Measurements from ENCODE around the gene EIF2B4.
"Not testable (repeated sequence)": the region's sequence is repeated elsewhere in the genome, so short reads cannot be mapped to it uniquely, and the experiment has no call there.

EIF2B4 gene

GRCh38 chr2:27377618-27378095 lies 7.5 kb upstream of the EIF2B4 start:
- no peak for DNase-seq

DNA sequence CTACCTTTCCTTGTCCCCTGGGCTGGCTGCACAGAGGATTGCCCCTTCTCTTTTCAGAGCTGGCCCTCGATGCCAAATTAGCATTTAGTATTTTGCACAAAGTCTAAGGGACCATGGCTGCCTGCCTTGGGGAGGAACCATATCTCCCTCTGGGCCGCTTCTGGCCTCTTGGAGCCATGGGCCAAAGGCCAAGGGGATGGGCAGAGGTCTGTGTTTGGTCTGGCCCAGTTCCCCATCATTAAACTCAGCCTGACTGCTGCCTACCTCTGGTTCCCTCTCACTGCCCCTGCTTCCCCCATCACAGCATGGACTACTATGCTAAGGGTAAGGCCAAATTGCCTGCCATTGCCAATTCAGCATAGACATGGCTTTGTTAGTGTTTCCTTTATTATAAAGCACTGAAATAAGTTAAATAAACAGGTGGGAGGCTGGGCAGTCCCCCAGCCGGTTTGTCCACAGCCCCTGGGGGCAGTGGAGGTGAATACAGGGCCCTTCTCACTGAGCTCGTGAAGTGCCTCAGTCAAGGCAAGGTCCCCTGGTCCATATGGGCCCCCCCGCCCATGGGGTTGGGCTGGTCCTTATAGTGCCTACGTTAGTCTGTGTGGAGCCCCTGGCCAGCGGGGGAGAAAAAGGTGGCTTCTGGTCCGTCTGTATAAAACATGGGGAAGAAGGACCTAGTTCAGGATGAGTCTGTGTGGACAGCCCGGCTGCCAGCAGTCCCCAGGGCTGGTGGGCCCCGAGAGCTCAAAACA lies 6.9 kb upstream of the EIF2B4 start:
- DNase-seq, result no peak

GRCh38 chr2:27376151-27376865 lies 6.2 kb upstream of the EIF2B4 start:
- no peak for DNase-seq

GRCh38 chr2:27375513-27376099 lies 5.5 kb upstream of the EIF2B4 start:
- no peak for DNase-seq

DNA sequence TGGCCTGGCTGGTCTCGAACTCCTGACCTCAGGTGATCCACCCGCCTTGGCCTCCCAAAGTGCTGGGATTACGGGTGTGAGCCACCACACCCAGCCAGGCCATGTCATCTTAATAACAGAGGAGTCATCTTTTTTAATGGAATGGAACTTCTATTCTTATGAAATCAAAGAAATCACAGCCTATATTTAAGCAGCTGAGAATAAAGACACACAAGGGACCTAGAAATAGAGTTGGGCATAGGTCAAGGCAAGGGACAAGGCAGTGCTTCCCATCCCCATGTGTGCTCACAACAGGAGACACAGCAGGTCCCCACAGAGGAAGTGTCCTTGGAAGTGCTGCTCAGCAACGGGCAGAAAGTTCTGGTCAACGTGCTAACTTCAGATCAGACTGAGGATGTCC lies 3.4 kb upstream of the EIF2B4 start:
- no peak for DNase-seq

- no peak for DNase-seq
These were observed 2.8 kb upstream of the EIF2B4 start for GRCh38 chr2:27372937-27373336.

- peak; percentile 78 for DNase-seq
These were observed 880 bp upstream of the EIF2B4 start for GRCh38 chr2:27370816-27371620.

GRCh38 chr2:27369471-27370025 lies 590 bp downstream of the EIF2B4 start:
- no peak for DNase-seq

DNA sequence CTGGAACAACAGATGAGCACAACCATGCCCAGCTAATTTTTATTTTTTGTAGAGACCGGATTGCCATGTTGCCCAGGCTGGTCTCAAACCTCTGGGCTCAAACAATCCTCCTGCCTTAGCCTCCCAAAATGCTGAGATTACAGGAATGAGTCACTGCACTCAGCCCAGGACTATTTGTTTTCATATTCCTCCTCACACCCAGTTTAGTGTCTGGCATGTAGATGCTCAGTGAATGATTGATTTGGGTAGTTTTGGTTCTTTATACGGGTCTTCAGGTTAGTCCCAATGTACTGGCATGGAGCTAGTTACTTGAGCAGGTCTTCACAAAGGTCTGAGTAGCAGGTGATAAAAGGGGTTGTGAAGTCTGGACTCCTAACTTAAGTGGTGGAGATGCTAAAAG lies 6.2 kb downstream of the EIF2B4 start:
- no peak for DNase-seq

GRCh38 chr2:27362678-27363420 lies 7.3 kb downstream of the EIF2B4 start:
- no peak for DNase-seq

DNA sequence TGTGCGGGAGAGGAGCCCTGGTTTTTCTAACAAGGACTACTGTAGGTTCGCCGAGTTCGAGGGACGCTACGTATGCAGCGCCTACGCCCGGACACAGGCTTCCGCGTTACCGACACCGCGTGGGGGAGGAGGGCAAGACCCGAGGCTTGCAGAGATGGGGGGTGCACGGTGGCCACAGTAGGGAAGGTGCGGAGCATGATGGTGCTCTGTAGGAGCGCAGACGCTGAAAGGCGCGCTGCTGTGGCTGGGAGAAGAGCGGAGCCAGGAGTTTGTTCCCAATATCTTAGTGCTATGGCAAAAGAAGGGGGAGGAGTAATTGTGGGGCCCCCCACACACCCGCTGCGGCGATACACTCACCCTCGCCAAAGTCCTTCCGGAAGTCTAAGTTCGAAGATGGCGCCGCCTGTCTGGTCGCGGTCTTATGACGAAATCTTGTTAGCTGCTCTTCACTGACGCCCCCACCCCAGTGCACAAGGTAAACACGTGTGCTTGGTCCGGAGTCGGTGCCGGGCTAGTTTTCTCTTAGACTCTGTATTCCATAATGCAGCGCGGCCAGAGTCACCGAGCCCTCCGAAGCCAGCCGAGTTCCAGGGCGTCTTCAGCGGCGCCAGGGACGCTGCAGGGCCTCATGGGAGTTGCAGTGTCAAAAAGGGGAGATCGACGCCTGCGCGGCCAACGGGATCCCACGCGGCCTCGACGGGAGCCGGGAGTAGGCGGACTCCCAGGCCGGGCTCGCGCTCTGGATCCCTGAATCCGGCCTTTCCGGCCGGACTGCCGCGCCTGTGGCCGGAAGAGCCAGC lies 13.6 kb downstream of the EIF2B4 start, which contains the start of gene GTF3C2:
GTF3C2 (minus strand) TSS at position 383 of the 800 bp plus-strand sequence. CDS start 13,210 bp downstream, outside the sequence.
- peak; percentile 93 for DNase-seq

DNA sequence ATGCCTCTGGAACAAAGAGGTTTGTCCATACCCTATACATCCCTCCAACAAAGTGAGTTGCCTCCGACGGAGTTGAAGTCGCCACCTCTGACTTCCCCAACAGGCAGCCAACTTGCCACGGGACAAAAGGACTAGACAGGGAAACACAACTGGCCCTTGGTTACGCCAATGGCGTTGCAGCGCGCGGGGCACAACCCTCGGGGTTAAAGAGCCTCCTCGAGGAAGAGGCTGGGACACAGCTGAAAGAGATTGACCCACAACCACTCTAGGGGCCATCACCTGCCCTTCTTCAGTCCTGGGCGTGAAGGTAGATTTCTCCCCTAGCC lies 14.1 kb downstream of the EIF2B4 start:
- no peak for DNase-seq

DNA sequence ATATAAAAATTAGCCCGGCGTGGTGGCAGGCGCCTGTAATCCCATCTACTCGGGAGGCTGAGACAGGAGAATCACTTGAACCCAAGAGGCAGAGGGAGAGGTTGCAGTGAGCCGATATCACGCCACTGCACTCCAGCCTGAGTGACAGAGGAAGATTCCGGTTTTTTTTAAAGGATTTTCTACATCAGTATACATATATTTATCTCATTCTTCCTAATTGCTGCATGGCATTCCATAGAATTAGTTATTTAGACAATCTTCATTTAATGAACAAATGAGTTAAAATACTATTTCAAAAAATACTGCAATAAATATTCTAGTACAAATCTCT lies 15.6 kb downstream of the EIF2B4 start:
- DNase-seq, result no peak

GRCh38 chr2:27353762-27354596 lies 16.2 kb downstream of the EIF2B4 start:
- DNase-seq, result no peak

- DNase-seq, result not testable (repeated sequence)
These were observed 16.8 kb downstream of the EIF2B4 start for GRCh38 chr2:27353386-27353761.

DNA sequence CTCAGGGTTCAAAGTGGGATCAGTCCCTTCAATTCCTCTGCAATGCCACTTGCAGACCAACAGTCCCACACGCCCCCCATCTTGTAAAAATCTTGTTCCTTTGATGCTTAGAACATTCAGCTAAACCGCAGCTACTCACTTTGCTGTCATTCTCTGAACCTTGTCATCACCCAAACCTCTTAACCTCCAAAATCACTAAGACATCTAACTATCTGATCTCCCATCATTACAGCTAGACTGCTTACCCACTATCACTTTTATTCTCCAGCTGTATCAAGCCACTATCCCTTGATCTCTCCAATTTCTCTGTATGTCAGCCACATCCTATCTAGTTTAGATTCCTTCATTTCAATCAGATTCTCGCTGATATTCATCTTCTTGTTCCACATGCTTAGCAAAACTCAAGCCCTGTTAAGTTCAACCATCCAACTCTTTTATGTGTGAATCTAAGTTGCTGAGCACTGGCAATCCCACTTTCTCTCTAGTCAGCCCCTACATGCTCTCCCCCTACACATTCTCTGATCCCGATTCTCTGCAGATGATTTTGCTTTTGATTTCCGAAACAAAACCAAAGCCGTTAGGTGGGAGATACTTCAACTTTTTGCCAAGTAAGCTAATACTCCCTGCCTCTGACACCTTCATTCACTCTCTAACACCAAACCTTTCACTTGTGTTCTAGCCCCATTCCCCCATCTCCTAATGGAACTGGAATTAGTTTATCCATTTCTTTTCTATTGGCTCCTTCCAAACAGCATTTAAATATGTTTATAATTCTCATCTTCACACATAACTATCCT lies 18.1 kb downstream of the EIF2B4 start:
- no peak for DNase-seq

DNA sequence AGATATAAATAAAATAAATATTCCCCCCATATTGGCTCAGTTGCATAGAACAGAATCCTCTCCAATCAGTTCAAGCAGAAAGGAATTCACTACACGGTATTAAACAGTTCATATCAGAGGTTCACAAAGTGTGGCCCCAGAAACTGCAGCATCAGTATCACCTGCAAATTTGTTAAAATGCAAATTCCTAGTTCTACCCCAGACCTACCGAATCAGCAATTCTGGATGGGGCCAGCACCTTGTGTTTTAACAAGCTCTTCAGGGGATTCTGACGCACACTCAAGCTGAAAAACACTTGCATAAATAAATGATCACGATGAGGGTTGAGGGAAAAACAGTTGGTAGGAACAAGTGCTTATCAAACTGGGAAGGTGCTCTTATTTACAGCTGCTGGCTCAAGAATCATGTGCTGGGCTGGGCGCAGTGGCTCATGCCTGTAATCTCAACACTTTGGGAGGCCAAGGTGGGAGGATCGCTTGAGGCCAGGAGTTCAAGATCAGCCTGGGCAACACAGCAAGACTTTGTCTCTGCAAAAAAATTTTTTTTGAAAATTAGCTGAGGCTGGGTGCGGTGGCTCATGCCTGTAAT lies 19.9 kb downstream of the EIF2B4 start:
- DNase-seq, result no peak

DNA sequence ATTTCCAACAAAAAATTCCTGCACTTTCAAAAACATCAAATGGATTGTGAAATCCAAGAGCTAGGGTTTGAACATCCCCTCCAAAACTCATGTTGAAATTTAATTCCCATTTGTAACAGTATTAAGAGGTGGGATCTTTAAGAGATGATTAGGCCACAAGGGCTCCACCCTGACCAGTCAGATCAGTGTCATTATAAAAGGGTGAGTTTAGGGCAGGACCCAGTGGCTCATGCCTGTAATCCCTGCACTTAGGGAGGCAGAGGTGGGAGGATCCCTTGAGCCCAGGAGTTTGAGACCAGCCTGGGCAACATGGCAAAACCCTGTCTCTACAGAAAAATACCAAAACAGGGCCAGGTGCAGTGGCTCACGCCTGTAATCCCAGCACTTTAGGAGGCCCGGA lies 22.5 kb downstream of the EIF2B4 start:
- DNase-seq, result no peak

DNA sequence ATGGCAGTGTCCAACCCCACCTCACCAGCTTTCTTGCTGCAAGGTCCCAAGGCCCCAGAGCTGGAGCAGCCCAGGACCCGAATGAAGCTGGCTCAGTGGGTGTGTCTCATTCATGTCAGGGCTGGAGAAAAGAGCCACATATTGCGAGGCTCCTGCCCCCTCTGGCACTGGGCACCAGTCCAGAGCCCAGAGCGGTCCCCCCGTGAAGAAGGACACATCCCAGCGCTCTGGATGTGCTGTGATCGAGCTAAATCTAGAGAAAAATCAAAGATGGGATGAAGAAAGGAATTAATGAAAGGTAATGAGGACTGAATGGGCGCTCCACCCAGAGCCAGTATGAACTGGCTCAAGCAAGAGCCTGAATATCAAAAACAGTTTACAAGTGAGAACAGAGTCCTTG lies 34.0 kb downstream of the EIF2B4 start:
- DNase-seq, result no peak

Data from activated CD8-positive, alpha-beta memory T cell treated with anti-CD3 and anti-CD28 coated beads, Interleukin-2, amount 50 U/mL, for 48 hours (primary cell).